Measurements from ENCODE around the gene HIPK2. TPM values are rescaled to one million over a fixed set of nuclear protein-coding genes. Genes with fewer than 3 reads are reported as not detected.

Gene HIPK2
- total RNA-seq, 4 donors from 2014 or later: 20.9 to 40.9 (median 26.7) TPM

GRCh38 chr7:139620676-139621344 is 157.0 kb downstream of the HIPK2 start:
- Histone ChIP-seq H3K9me3 (no peaks in the 10 kb centered on the region), H3K4me3 (no peak overlapping the region), H3K4me1 (no peaks in the 10 kb centered on the region), H3K27ac (replicated peaks in 1 of 4) (no peak overlapping the region), H3K27me3 (no peaks in the 10 kb centered on the region), H3K36me3 (peaks cover 17 to 93% (median 73%) of the 10 kb centered on the region in 4 donors)
- intact Hi-C loops (cut with DNase I): no loop called here
- TF ChIP-seq POLR2AphosphoS5 (IDR thresholded peaks at IDR 0.05): no peak
- TF ChIP-seq EP300 (IDR thresholded peaks at IDR 0.05): no peak
- no peak for TF ChIP-seq POLR2A (IDR thresholded peaks at IDR 0.05; ENCODE audit: low read depth)
- TF ChIP-seq CTCF (IDR thresholded peaks at IDR 0.05): peak; percentile 32 to 63 (median 49)
- 86% methylated on average over 10 of the region's 10 CpGs for WGBS
- DNase-seq (ENCODE audit: extremely low spot score): no peak

GRCh38 chr7:139619367-139619657 is 158.5 kb downstream of the HIPK2 start:
- H3K36me3 ChIP-seq: peaks cover 10 to 92% (median 73%) of the 10 kb centered on the region in 4 donors
- no peaks in the 10 kb centered on the region for H3K4me1 ChIP-seq
- no peak overlapping the region for H3K4me3 ChIP-seq
- TF ChIP-seq EP300 (IDR thresholded peaks at IDR 0.05) (no peak), CTCF (IDR thresholded peaks at IDR 0.05) (no peak), POLR2AphosphoS5 (IDR thresholded peaks at IDR 0.05) (no peak), POLR2A (IDR thresholded peaks at IDR 0.05; ENCODE audit: low read depth) (no peak)
- no peak for DNase-seq (ENCODE audit: extremely low spot score)
- H3K9me3 ChIP-seq: no peaks in the 10 kb centered on the region
- H3K27ac ChIP-seq (replicated peaks in 1 of 4): no peak overlapping the region
- intact Hi-C loops (cut with DNase I): loop anchor here (10.0 kb wide), 2 partner anchors 115 to 385 kb away; no protein-coding TSS in a partner anchor
- no peaks in the 10 kb centered on the region for H3K27me3 ChIP-seq
- WGBS: 87% methylated on average over 1 of the region's 1 CpG

GRCh38 chr7:139618482-139619366 is 159.1 kb downstream of the HIPK2 start:
- Histone ChIP-seq H3K4me3 (no peak overlapping the region), H3K27me3 (no peaks in the 10 kb centered on the region), H3K36me3 (peaks cover 15 to 92% (median 73%) of the 10 kb centered on the region in 4 donors), H3K4me1 (no peaks in the 10 kb centered on the region), H3K9me3 (no peaks in the 10 kb centered on the region), H3K27ac (replicated peaks in 1 of 4) (no peak overlapping the region)
- peak; percentile 27 to 44 (median 34) for TF ChIP-seq CTCF (IDR thresholded peaks at IDR 0.05)
- TF ChIP-seq EP300 (IDR thresholded peaks at IDR 0.05): no peak
- WGBS: 86% methylated on average over 9 of the region's 10 CpGs
- intact Hi-C loops (cut with DNase I): loop anchor here (10.0 kb wide), 2 partner anchors 114 to 386 kb away; no protein-coding TSS in a partner anchor
- DNase-seq (ENCODE audit: extremely low spot score): no peak

- Histone ChIP-seq H3K27me3 (no peaks in the 10 kb centered on the region), H3K4me1 (no peaks in the 10 kb centered on the region), H3K27ac (replicated peaks in 1 of 4) (no peak overlapping the region), H3K9me3 (no peaks in the 10 kb centered on the region), H3K36me3 (peaks cover 30 to 92% (median 76%) of the 10 kb centered on the region in 4 donors), H3K4me3 (no peak overlapping the region)
- WGBS: 81% methylated on average over 1 of the region's 1 CpG
- intact Hi-C loops (cut with DNase I): loop anchor here (10.0 kb wide), 2 partner anchors 112 to 388 kb away; no protein-coding TSS in a partner anchor
- TF ChIP-seq EP300 (IDR thresholded peaks at IDR 0.05) (no peak), POLR2AphosphoS5 (IDR thresholded peaks at IDR 0.05) (no peak), POLR2A (IDR thresholded peaks at IDR 0.05; ENCODE audit: low read depth) (no peak), CTCF (IDR thresholded peaks at IDR 0.05) (no peak)
- DNase-seq (ENCODE audit: extremely low spot score): no peak
Measured at GRCh38 chr7:139617074-139617473, 160.7 kb downstream of the HIPK2 start.
